Upper lobe of right lung (tissue), 1 donor: ENCODE results near the gene OR10G8. TPM values are rescaled to one million over a fixed set of nuclear protein-coding genes. Genes with fewer than 3 reads are reported as not detected.

Experiments
- ATAC-seq: fragments of 200-7000 bp; cut with Tn5 transposase; one replicate; pipeline ENCODE4 v1.9.1; 2020; ENCODE audit warnings: mild to moderate bottlenecking, moderate library complexity
- DNase-seq: peaks from one replicate; pipeline ENCODE4 v3.0.0-alpha.2; 2020
- H3K27ac ChIP-seq: fragments of 200-600 bp; one replicate; pipeline ENCODE4 v1.8.0; 2022
- H3K27me3 ChIP-seq: fragments of 200-600 bp; one replicate; pipeline ENCODE4 v1.8.0; 2022; ENCODE audit warnings: mild to moderate bottlenecking
- H3K36me3 ChIP-seq: fragments of 200-600 bp; one replicate; pipeline ENCODE4 v1.8.0; 2022
- H3K4me1 ChIP-seq: fragments of 200-600 bp; one replicate; pipeline ENCODE4 v1.8.0; 2022
- H3K4me3 ChIP-seq: fragments of 200-600 bp; one replicate; pipeline ENCODE4 v1.8.0; 2022; ENCODE audit warnings: mild to moderate bottlenecking
- H3K9me3 ChIP-seq: fragments of 200-600 bp; one replicate; pipeline ENCODE4 v1.8.0; 2022
- intact Hi-C: fragments of 100-400 bp; cut with DNase I; formaldehyde crosslinking; loops from one replicate; pipeline ENCODE4 v1.11.0; 2022
- total RNA-seq: library from RNA; stranded (reverse); fragmentation: NEBNext Ultra II Directional; extraction: Animal tissue kit (Norgen Biotek cat#: 25700); gene quantifications from one replicate; pipeline ENCODE4 v1.2.1, GENCODE V29; 2021
- TF ChIP-seq, protein P1 (sequence below): fragments of 200-600 bp; IDR thresholded peaks from one replicate; pipeline ENCODE4 v1.8.0; 2022; ENCODE audit warnings: antibody characterized with exemption
- donor health status: DM: no; HTN: yes; CAD: no; lungs with severe emphysema.

OR10G8 gene
- total RNA-seq, 1 donor from 2014 or later, result not detected

DNA sequence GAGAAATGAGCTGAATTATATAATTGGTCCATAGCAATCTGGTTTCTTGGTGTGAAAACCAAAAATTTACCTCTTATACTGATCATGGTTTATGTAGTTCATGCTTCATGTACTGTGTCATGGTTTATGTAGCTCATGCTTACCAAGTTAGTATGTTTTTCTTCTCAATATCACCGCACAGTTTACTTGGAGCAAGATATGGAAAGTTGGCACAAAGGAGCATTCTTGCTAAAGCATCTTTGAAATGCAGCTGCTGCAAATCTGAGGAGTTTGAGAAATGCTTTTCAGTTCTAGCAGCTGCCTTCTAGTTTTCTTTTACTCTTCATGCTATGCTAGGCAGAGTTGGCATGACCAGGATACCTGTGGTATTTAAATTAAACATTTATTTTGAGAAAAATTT, 10.1 kb downstream of the OR10G8 start:
- no peak for DNase-seq
- Histone ChIP-seq H3K36me3 (no peaks in the 10 kb centered on the region), H3K9me3 (no peaks in the 10 kb centered on the region), H3K4me1 (no peaks in the 10 kb centered on the region), H3K27me3 (no peaks in the 10 kb centered on the region), H3K4me3 (no peak overlapping the region), H3K27ac (no peak overlapping the region)
- TF ChIP-seq, protein P1, sequence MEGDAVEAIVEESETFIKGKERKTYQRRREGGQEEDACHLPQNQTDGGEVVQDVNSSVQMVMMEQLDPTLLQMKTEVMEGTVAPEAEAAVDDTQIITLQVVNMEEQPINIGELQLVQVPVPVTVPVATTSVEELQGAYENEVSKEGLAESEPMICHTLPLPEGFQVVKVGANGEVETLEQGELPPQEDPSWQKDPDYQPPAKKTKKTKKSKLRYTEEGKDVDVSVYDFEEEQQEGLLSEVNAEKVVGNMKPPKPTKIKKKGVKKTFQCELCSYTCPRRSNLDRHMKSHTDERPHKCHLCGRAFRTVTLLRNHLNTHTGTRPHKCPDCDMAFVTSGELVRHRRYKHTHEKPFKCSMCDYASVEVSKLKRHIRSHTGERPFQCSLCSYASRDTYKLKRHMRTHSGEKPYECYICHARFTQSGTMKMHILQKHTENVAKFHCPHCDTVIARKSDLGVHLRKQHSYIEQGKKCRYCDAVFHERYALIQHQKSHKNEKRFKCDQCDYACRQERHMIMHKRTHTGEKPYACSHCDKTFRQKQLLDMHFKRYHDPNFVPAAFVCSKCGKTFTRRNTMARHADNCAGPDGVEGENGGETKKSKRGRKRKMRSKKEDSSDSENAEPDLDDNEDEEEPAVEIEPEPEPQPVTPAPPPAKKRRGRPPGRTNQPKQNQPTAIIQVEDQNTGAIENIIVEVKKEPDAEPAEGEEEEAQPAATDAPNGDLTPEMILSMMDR, result no peak
- intact Hi-C loops, result no loop called here
- no peak for ATAC-seq

DNA sequence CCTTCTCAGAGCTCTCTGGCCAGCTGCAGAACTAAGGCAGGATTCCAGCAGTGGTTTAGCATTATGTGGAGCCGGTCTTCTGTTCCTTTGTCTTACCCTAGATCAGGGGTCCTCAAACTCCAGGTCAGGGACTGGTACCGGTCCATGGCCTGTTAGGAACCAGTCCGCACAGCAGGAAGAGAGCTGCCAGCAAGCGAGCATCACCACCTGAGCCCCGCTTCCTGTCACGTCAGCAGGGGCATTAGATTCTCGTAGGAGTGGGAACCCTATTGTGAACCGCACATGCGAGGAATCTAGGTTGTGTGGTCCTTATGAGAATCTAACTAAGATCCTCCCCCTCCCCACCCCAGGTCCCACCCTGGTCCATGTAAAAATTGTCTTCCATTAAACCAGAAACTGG, 13.0 kb downstream of the OR10G8 start:
- intact Hi-C loops, result no loop called here
- Histone ChIP-seq H3K4me1 (no peaks in the 10 kb centered on the region), H3K27ac (no peak overlapping the region), H3K36me3 (no peaks in the 10 kb centered on the region), H3K27me3 (no peaks in the 10 kb centered on the region), H3K9me3 (no peaks in the 10 kb centered on the region), H3K4me3 (no peak overlapping the region)
- ATAC-seq, result no peak
- TF ChIP-seq, protein P1, result no peak
- DNase-seq, result no peak

DNA sequence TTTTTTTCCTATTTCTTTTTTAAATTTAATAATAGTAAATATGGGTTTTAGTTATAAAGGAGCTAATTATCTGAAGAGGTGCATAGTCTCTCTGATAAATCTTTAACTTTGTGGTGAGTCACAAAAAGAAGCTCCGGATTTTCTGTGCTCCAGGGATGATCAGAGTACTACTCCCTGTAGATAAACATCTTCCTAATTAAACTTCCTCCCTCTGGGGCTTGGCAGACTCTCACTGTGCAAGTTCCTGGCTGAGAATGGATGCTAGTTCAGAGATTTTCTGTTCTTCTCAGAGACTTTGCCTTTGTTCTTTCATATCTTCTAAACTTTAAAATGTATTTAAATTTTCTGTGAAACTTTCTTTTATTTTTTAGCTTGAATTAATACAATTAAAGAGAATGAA, 14.7 kb downstream of the OR10G8 start, which contains the start of gene OR10G7:
Gene OR10G7, minus strand, starts transcription at position 72 of the 400 bp plus-strand sequence. CDS start 2,324 bp downstream, outside the sequence.
- intact Hi-C loops, result no loop called here
- no peak for ATAC-seq

DNA sequence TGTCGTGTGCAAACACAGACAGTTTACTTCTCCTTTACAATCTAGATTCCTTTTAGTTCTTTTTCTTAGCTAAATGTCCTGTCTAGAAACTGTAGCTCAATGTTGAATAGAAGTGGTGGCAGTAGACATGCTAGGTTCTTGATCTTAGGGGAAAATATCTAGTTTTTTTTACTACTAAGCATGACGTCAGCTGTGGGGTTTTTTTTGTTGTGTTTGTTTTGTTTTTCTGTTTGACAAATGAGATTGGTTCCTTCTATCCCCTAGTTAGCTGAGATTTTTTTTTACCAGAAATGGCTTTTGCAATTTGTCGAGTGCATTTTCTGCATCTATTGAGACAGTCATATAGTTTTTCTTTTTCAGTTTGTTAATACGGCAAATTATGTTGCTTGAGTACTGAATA, 16.8 kb downstream of the OR10G8 start:
- Histone ChIP-seq H3K27ac (no peak overlapping the region), H3K4me3 (no peak overlapping the region), H3K4me1 (no peaks in the 10 kb centered on the region), H3K9me3 (no peaks in the 10 kb centered on the region), H3K36me3 (no peaks in the 10 kb centered on the region), H3K27me3 (no peaks in the 10 kb centered on the region)
- DNase-seq, result no peak
- intact Hi-C loops, result no loop called here
- TF ChIP-seq, protein P1, result no peak
- no peak for ATAC-seq

More for the DNA sequence above, 14.7 kb downstream of the OR10G8 start, which contains the start of gene OR10G7:
- Histone ChIP-seq H3K9me3 (no peaks in the 10 kb centered on the region), H3K4me3 (no peak within 1 kb of the TSS), H3K4me1 (no peaks in the 10 kb centered on the region), H3K36me3 (no peaks in the 10 kb centered on the region), H3K27me3 (no peaks in the 10 kb centered on the region), H3K27ac (no peak within 1 kb of the TSS)
- TF ChIP-seq, protein P1, result no peak
- no peak for DNase-seq

DNA sequence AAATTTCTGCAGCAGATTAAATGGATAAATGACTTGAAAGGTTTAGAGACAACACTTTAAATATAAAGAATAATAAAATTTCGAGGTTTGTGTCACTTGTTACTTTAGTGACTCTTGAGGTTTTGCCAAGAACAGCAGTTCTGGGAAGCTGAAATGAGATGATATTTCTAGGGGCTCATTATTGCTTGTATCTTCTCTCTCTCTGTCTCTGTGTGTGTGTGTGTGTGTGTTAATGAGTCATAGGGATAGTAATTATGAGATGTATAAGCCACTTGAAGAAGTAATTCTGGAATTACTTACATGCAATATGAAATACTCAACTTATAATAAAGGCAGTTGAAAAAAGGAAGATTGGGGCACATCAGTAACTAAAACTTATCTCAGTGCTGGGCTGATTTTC, 24.1 kb downstream of the OR10G8 start:
- Histone ChIP-seq H3K4me1 (no peaks in the 10 kb centered on the region), H3K27ac (no peak overlapping the region), H3K36me3 (no peaks in the 10 kb centered on the region), H3K9me3 (no peaks in the 10 kb centered on the region), H3K27me3 (no peaks in the 10 kb centered on the region), H3K4me3 (no peak overlapping the region)
- ATAC-seq (no peak), DNase-seq (no peak)
- TF ChIP-seq, protein P1, result no peak
- intact Hi-C loops, result no loop called here

DNA sequence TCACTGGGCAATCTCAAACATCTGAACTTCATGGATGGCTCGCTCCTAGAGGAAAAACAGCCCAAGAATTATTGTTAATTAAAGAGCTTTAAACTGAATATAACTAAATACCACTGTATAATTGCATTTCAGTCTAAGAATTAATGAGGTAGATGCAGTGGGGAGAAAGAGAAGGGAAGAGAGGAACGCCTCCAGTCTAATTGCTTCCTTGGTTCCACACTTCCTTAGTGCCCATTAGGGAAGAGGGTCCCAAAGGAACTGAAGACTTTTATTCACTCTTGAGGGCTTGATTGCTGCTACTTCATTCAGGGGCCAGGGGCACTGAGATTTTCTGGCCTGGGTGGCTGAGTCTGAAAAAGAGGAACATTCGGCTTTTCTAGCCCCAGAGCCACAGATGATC, 26.4 kb downstream of the OR10G8 start:
- TF ChIP-seq, protein P1, result no peak
- no peak overlapping the region for H3K27ac ChIP-seq
- DNase-seq, result no peak
- H3K9me3 ChIP-seq, result no peaks in the 10 kb centered on the region
- H3K4me1 ChIP-seq, result no peaks in the 10 kb centered on the region
- intact Hi-C loops, result no loop called here
- H3K4me3 ChIP-seq, result no peak overlapping the region
- ATAC-seq, result no peak
- H3K27me3 ChIP-seq, result no peaks in the 10 kb centered on the region
- no peaks in the 10 kb centered on the region for H3K36me3 ChIP-seq
